Panc1 (cell line): ENCODE data around the gene ARID5B. TPM values are rescaled to one million over a fixed set of nuclear protein-coding genes. Genes with fewer than 3 reads are reported as not detected.

Experiments used
- ATAC-seq: fragments of 200-7000 bp; cut with Tn5 transposase; 2 replicates; pipeline ENCODE4 v1.9.1; 2020; ENCODE audit warnings: mild to moderate bottlenecking, moderate library complexity
- BruUV-seq: library from RNA; stranded (reverse); fragments of 400-500 nt; replicated peaks from 2 replicates; lab custom pipeline; 2021; lab: Mats Ljungman, UMichigan
- CTCF ChIA-PET: fragments of 300-600 bp; sonication (Branson Sonifier 250); formaldehyde crosslinking; loops from one replicate; lab custom pipeline; 2022; ENCODE audit warnings: antibody characterized with exemption; lab: Charles Lee
- POLR2A ChIA-PET: fragments of 300-600 bp; sonication (Branson Sonifier 250); formaldehyde crosslinking; loops from one replicate; lab custom pipeline; 2022; ENCODE audit warnings: antibody characterized with exemption; lab: Charles Lee
- DNase-seq: peaks from one replicate; pipeline ENCODE4 v3.0.0-alpha.2; 2010; ENCODE audit warnings: low read depth, low spot score
- H3K27ac ChIP-seq: 2 replicates; pipeline ENCODE4 v1.5.1; 2011; ENCODE audit warnings: mild to moderate bottlenecking, low read length, inconsistent platforms
- H3K27me3 ChIP-seq: fragments of 200-500 bp; sonication (Bioruptor generic); 2 replicates; pipeline ENCODE4 v1.6.0; 2014; ENCODE audit warnings: low read length, inconsistent platforms; ENCODE audit not compliant: control insufficient read depth, insufficient read depth
- H3K36me3 ChIP-seq: fragments of 200-500 bp; sonication (Bioruptor generic); 2 replicates; pipeline ENCODE4 v1.5.1; 2014; ENCODE audit warnings: inconsistent platforms, mild to moderate bottlenecking, low read length, moderate library complexity; ENCODE audit not compliant: control insufficient read depth, insufficient read depth
- H3K4me1 ChIP-seq: 2 replicates; pipeline ENCODE4 v1.5.1; 2011; ENCODE audit warnings: inconsistent platforms, mild to moderate bottlenecking, low read length, moderate library complexity; ENCODE audit not compliant: control insufficient read depth, insufficient read depth
- H3K4me3 ChIP-seq, 2 experiments: 2 replicates each; pipeline ENCODE4 v1.5.1; 2011 to 2012; ENCODE audit warnings: low read depth in 2 of 2, low read length in 2 of 2, mild to moderate bottlenecking in 2 of 2, inconsistent platforms in 1 of 2, moderate library complexity in 1 of 2
- H3K9me3 ChIP-seq: fragments of 200-500 bp; sonication (Bioruptor generic); 2 replicates; pipeline ENCODE4 v1.5.1; 2014; ENCODE audit warnings: low read depth, mild to moderate bottlenecking, inconsistent platforms, low read length, moderate library complexity; ENCODE audit not compliant: control insufficient read depth, insufficient read depth
- CTCF ChIP-seq: fragments of 450-650 bp; IDR thresholded peaks from 2 replicates; pipeline ENCODE4 v1.5.1; 2017; ENCODE audit warnings: mild to moderate bottlenecking
- POLR2AphosphoS5 ChIP-seq: IDR thresholded peaks from 2 replicates; pipeline ENCODE4 v1.6.1; 2012; ENCODE audit warnings: mild to moderate bottlenecking, low read depth, low read length, moderate library complexity
- REST ChIP-seq, 2 experiments: IDR thresholded peaks; 2 replicates each; pipeline ENCODE4 v1.6.1; 2011 to 2012; ENCODE audit warnings: low read depth in 2 of 2, control low read depth in 1 of 2, low read length in 1 of 2, mild to moderate bottlenecking in 1 of 2, moderate library complexity in 1 of 2; ENCODE audit not compliant: insufficient read depth in 1 of 2
- SIN3A ChIP-seq: IDR thresholded peaks from 2 replicates; pipeline ENCODE4 v1.6.1; 2012; ENCODE audit warnings: low read depth, mild to moderate bottlenecking, low read length, moderate library complexity, borderline replicate concordance; ENCODE audit not compliant: insufficient read depth
- TCF7L2 ChIP-seq: IDR thresholded peaks from 2 replicates; pipeline ENCODE4 v1.6.1; 2011; ENCODE audit warnings: mild to moderate bottlenecking, low read depth, low read length, inconsistent platforms
- in situ Hi-C: cut with HindIII; loops from 2 replicates; pipeline ENCODE4 v1.10.0; 2016; ENCODE audit warnings: low sequenced_read_pairs, low pct_unique_long_range_greater_than_20kb
- intact Hi-C: fragments of 100-400 bp; cut with micrococcal nuclease; formaldehyde crosslinking; loops from one replicate; pipeline ENCODE4 v1.10.0; 2022; ENCODE audit not compliant: unreplicated experiment
- total RNA-seq: library from RNA; stranded (reverse); gene quantifications from one replicate; pipeline ENCODE4 v1.2.1, GENCODE V29; 2021; ENCODE audit not compliant: unreplicated experiment

ARID5B gene
- total RNA-seq, 1 experiment from 2014 or later = 22.7 TPM

GRCh38 chr10:61995220-61995503, 93.7 kb downstream of the ARID5B start:
- peak overlapping the region; percentile 49; the same call in 1 of the 2 replicates for H3K27ac ChIP-seq
- H3K36me3 ChIP-seq = no peaks in the 10 kb centered on the region
- BruUV-seq = no TSS peak
- POLR2A ChIA-PET = interaction anchor here (0.6 kb wide), 1 partner anchor 99 kb away, joined by 4 read pairs; no protein-coding TSS in a partner anchor
- DNase-seq = no peak
- no peaks in the 10 kb centered on the region for H3K27me3 ChIP-seq
- intact Hi-C loops = no loop called here
- H3K9me3 ChIP-seq = no peaks in the 10 kb centered on the region
- no peak for TF ChIP-seq SIN3A
- 0 out of 4 replicates have a peak, but pooled peaks of 1 of the 2 experiments have one; percentile 4 for TF ChIP-seq REST (IDR thresholded peaks at IDR 0.05; ENCODE audit: insufficient read depth in 1 of 2, low read depth in 2 of 2, low read length in 1 of 2)
- peaks cover 34% of the 10 kb centered on the region for H3K4me1 ChIP-seq
- CTCF ChIA-PET = interaction anchor here (0.6 kb wide), 1 partner anchor 92 kb away, joined by 6 read pairs; no protein-coding TSS in a partner anchor
- in situ Hi-C loops = no loop called here
- no peak for ATAC-seq
- H3K4me3 ChIP-seq = no peak overlapping the region

GRCh38 chr10:61998937-61999336, 97.4 kb downstream of the ARID5B start:
- Histone ChIP-seq H3K27me3 (no peaks in the 10 kb centered on the region), H3K27ac (no peak overlapping the region), H3K36me3 (no peaks in the 10 kb centered on the region), H3K4me1 (peaks cover 22% of the 10 kb centered on the region), H3K9me3 (no peaks in the 10 kb centered on the region), H3K4me3 (no peak overlapping the region)
- intact Hi-C loops (no loop called here), in situ Hi-C loops (no loop called here)
- CTCF ChIA-PET = no interaction called here
- BruUV-seq = no TSS peak
- POLR2A ChIA-PET = interaction anchor here (0.6 kb wide), 1 partner anchor 9 kb away, joined by 4 read pairs; no protein-coding TSS in a partner anchor
- ATAC-seq (no peak), DNase-seq (no peak)
- TF ChIP-seq TCF7L2 = no peak
- no peak for TF ChIP-seq REST (IDR thresholded peaks at IDR 0.05; ENCODE audit: insufficient read depth in 1 of 2, low read depth in 2 of 2, low read length in 1 of 2)
- TF ChIP-seq POLR2AphosphoS5 = no peak
- no peak for TF ChIP-seq SIN3A
- no peak for TF ChIP-seq CTCF
